Lower leg skin (tissue), 3 donors: ENCODE results near the gene INO80B.

Experiments used
- POLR2A ChIP-seq, 2 donors: fragments of 450-650 bp; IDR thresholded peaks; one replicate each; pipeline ENCODE4 v1.6.1; 2016 to 2017; ENCODE audit warnings: antibody characterized with exemption in 2 of 2, mild to moderate bottlenecking in 1 of 2, moderate library complexity in 1 of 2
- TF ChIP-seq, protein P1 (sequence below), 3 donors: fragments of 450-650 bp; IDR thresholded peaks; one replicate each; pipeline ENCODE4 v1.5.1; 2016; ENCODE audit warnings: antibody characterized with exemption in 3 of 3, mild to moderate bottlenecking in 3 of 3, moderate library complexity in 2 of 3

DNA sequence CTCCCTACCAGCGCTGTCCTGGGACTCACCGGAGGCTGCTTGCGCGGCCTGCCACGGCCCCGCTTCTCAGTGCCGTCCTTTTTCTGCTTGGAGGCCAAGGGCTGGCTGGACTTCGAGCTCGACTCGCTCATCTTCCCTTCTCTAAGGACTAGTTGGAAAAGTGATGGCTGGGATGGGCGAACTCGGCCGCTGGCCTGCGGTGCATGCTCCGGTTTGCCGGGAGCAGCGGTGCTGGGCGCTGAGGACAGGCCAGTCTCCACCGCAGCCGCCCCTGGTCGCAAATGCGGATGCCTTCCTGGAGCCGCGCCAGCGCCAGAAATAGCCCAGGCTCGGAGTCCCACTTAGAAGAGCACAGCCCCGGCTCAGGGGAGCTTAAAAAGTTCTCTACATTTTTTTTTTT, 36.6 kb upstream of the INO80B start:
- TF ChIP-seq, protein P1, sequence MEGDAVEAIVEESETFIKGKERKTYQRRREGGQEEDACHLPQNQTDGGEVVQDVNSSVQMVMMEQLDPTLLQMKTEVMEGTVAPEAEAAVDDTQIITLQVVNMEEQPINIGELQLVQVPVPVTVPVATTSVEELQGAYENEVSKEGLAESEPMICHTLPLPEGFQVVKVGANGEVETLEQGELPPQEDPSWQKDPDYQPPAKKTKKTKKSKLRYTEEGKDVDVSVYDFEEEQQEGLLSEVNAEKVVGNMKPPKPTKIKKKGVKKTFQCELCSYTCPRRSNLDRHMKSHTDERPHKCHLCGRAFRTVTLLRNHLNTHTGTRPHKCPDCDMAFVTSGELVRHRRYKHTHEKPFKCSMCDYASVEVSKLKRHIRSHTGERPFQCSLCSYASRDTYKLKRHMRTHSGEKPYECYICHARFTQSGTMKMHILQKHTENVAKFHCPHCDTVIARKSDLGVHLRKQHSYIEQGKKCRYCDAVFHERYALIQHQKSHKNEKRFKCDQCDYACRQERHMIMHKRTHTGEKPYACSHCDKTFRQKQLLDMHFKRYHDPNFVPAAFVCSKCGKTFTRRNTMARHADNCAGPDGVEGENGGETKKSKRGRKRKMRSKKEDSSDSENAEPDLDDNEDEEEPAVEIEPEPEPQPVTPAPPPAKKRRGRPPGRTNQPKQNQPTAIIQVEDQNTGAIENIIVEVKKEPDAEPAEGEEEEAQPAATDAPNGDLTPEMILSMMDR (IDR thresholded peaks at IDR 0.05): no peak
- TF ChIP-seq POLR2A (IDR thresholded peaks at IDR 0.05): no peak
